ENCODE data around the gene CSH2.

Gene CSH2

GRCh38 chr17:63832014-63832413 lies 41.5 kb downstream of the CSH2 start:
- peaks cover 28% of the 10 kb centered on the region for H3K4me1 ChIP-seq (ENCODE audit: insufficient read depth, low read length)
- no peaks in the 10 kb centered on the region for H3K9me3 ChIP-seq (ENCODE audit: insufficient read depth, low read length, severe bottlenecking)
- DNase-seq = no peak
- H3K4me2 ChIP-seq (ENCODE audit: insufficient read depth, low read length) = no peak overlapping the region
- peaks cover 86% of the 10 kb centered on the region for H3K36me3 ChIP-seq (ENCODE audit: insufficient read depth, low read length)
- TF ChIP-seq EZH2 (IDR thresholded peaks at IDR 0.05; ENCODE audit: borderline replicate concordance, low read depth, low read length, severe bottlenecking) (no peak), CTCF (IDR thresholded peaks at IDR 0.05; ENCODE audit: borderline replicate concordance, extremely low read depth, low read length, poor library complexity, severe bottlenecking) (no peak)
- H3K79me2 ChIP-seq (ENCODE audit: insufficient read depth, low read length) = peaks cover 45% of the 10 kb centered on the region
- H3K4me3 ChIP-seq (ENCODE audit: low read depth in 1 of 2, low read length in 2 of 2) = no peak overlapping the region
- H2AFZ ChIP-seq (ENCODE audit: low read depth, low read length) = no peak overlapping the region
- no peak overlapping the region for H3K9ac ChIP-seq (ENCODE audit: low read depth, low read length)
- ATAC-seq (ENCODE audit: insufficient read depth, low read depth) = no peak
- no peaks in the 10 kb centered on the region for H3K27me3 ChIP-seq (ENCODE audit: insufficient read depth, low read length, poor library complexity)
- peaks cover 21% of the 10 kb centered on the region for H4K20me1 ChIP-seq (ENCODE audit: insufficient read depth, low read length)
- H3K27ac ChIP-seq (ENCODE audit: low read length) = no peak overlapping the region

GRCh38 chr17:63831505-63831904 lies 42.0 kb downstream of the CSH2 start:
- Histone ChIP-seq H3K27me3 (ENCODE audit: insufficient read depth, low read length, poor library complexity) (no peaks in the 10 kb centered on the region), H3K79me2 (ENCODE audit: insufficient read depth, low read length) (peaks cover 44% of the 10 kb centered on the region), H3K4me2 (ENCODE audit: insufficient read depth, low read length) (no peak overlapping the region), H4K20me1 (ENCODE audit: insufficient read depth, low read length) (peaks cover 19% of the 10 kb centered on the region), H3K4me1 (ENCODE audit: insufficient read depth, low read length) (peaks cover 28% of the 10 kb centered on the region), H3K9me3 (ENCODE audit: insufficient read depth, low read length, severe bottlenecking) (no peaks in the 10 kb centered on the region), H2AFZ (ENCODE audit: low read depth, low read length) (no peak overlapping the region), H3K9ac (ENCODE audit: low read depth, low read length) (no peak overlapping the region), H3K27ac (ENCODE audit: low read length) (no peak overlapping the region), H3K36me3 (ENCODE audit: insufficient read depth, low read length) (peaks cover 81% of the 10 kb centered on the region), H3K4me3 (ENCODE audit: low read depth in 1 of 2, low read length in 2 of 2) (no peak overlapping the region)
- DNase-seq = no peak
- no peak for ATAC-seq (ENCODE audit: insufficient read depth, low read depth)
- TF ChIP-seq EZH2 (IDR thresholded peaks at IDR 0.05; ENCODE audit: borderline replicate concordance, low read depth, low read length, severe bottlenecking) (no peak), CTCF (IDR thresholded peaks at IDR 0.05; ENCODE audit: borderline replicate concordance, extremely low read depth, low read length, poor library complexity, severe bottlenecking) (no peak)

GRCh38 chr17:63830904-63831491 lies 42.5 kb downstream of the CSH2 start:
- no peaks in the 10 kb centered on the region for H3K9me3 ChIP-seq (ENCODE audit: insufficient read depth, low read length, severe bottlenecking)
- TF ChIP-seq EZH2 (IDR thresholded peaks at IDR 0.05; ENCODE audit: borderline replicate concordance, low read depth, low read length, severe bottlenecking) (no peak), CTCF (IDR thresholded peaks at IDR 0.05; ENCODE audit: borderline replicate concordance, extremely low read depth, low read length, poor library complexity, severe bottlenecking) (no peak)
- H2AFZ ChIP-seq (ENCODE audit: low read depth, low read length) = no peak overlapping the region
- H3K27ac ChIP-seq (ENCODE audit: low read length) = no peak overlapping the region
- peaks cover 32% of the 10 kb centered on the region for H3K4me1 ChIP-seq (ENCODE audit: insufficient read depth, low read length)
- no peak overlapping the region for H3K4me2 ChIP-seq (ENCODE audit: insufficient read depth, low read length)
- ATAC-seq (ENCODE audit: insufficient read depth, low read depth) = no peak
- H3K36me3 ChIP-seq (ENCODE audit: insufficient read depth, low read length) = peaks cover 77% of the 10 kb centered on the region
- H3K27me3 ChIP-seq (ENCODE audit: insufficient read depth, low read length, poor library complexity) = no peaks in the 10 kb centered on the region
- no peak for DNase-seq
- H3K9ac ChIP-seq (ENCODE audit: low read depth, low read length) = no peak overlapping the region
- peaks cover 46% of the 10 kb centered on the region for H3K79me2 ChIP-seq (ENCODE audit: insufficient read depth, low read length)
- H3K4me3 ChIP-seq (ENCODE audit: low read depth in 1 of 2, low read length in 2 of 2) = no peak overlapping the region
- peaks cover 24% of the 10 kb centered on the region for H4K20me1 ChIP-seq (ENCODE audit: insufficient read depth, low read length)

Data from DND-41 (cell line).